ENCODE measurements around the gene POLR2F. TPM values are rescaled to one million over a fixed set of nuclear protein-coding genes. Genes with fewer than 3 reads are reported as not detected.
"Not testable (repeated sequence)": the region's sequence is repeated elsewhere in the genome, so short reads cannot be mapped to it uniquely, and the experiment has no call there.

POLR2F gene
- total RNA-seq, 3 donors from 2014 or later, result 155 to 176 (median 163) TPM

- ATAC-seq (no peak), DNase-seq (no peak)
- H3K4me1 Mint-ChIP-seq (ENCODE audit: low read depth), result peaks cover 34% of the 10 kb centered on the region
- H3K4me3 Mint-ChIP-seq, result peak overlapping the region; percentile 94
- no peaks in the 10 kb centered on the region for H3K9me3 Mint-ChIP-seq
- peaks cover 13% of the 10 kb centered on the region for H3K27me3 Mint-ChIP-seq (ENCODE audit: low read depth)
- peaks cover 32% of the 10 kb centered on the region for H3K36me3 Mint-ChIP-seq (ENCODE audit: insufficient read depth)
These were observed 1.2 kb downstream of the POLR2F start for GRCh38 chr22:37954686-37955085.

- Mint-ChIP-seq H3K36me3 (ENCODE audit: insufficient read depth) (peaks cover 32% of the 10 kb centered on the region), H3K4me1 (ENCODE audit: low read depth) (peaks cover 34% of the 10 kb centered on the region), H3K27me3 (ENCODE audit: low read depth) (peaks cover 13% of the 10 kb centered on the region)
- ATAC-seq, H3K9me3 Mint-ChIP-seq, DNase-seq, H3K4me3 Mint-ChIP-seq: not testable (repeated sequence)
These were observed 2.4 kb downstream of the POLR2F start for GRCh38 chr22:37955825-37956397.

GRCh38 chr22:37957232-37957631 lies 3.7 kb downstream of the POLR2F start:
- DNase-seq (no peak), ATAC-seq (no peak)
- H3K27me3 Mint-ChIP-seq (ENCODE audit: low read depth), result peaks cover 6% of the 10 kb centered on the region
- H3K4me1 Mint-ChIP-seq (ENCODE audit: low read depth), result peaks cover 36% of the 10 kb centered on the region
- no peak overlapping the region for H3K4me3 Mint-ChIP-seq
- H3K36me3 Mint-ChIP-seq (ENCODE audit: insufficient read depth), result peaks cover 38% of the 10 kb centered on the region
- H3K9me3 Mint-ChIP-seq, result no peaks in the 10 kb centered on the region

- no peaks in the 10 kb centered on the region for H3K27me3 Mint-ChIP-seq (ENCODE audit: low read depth)
- peaks cover 27% of the 10 kb centered on the region for H3K4me1 Mint-ChIP-seq (ENCODE audit: low read depth)
- ATAC-seq, result no peak
- H3K9me3 Mint-ChIP-seq, result no peaks in the 10 kb centered on the region
- H3K4me3 Mint-ChIP-seq, result no peak overlapping the region
- H3K36me3 Mint-ChIP-seq (ENCODE audit: insufficient read depth), result peaks cover 43% of the 10 kb centered on the region
- DNase-seq, result no peak
These were observed 5.8 kb downstream of the POLR2F start for GRCh38 chr22:37959231-37959825.

GRCh38 chr22:37961062-37961461 lies 7.6 kb downstream of the POLR2F start:
- DNase-seq, result no peak
- H3K4me1 Mint-ChIP-seq (ENCODE audit: low read depth), result peaks cover 16% of the 10 kb centered on the region
- H3K4me3 Mint-ChIP-seq, result no peak overlapping the region
- ATAC-seq, result no peak
- H3K36me3 Mint-ChIP-seq (ENCODE audit: insufficient read depth), result peaks cover 43% of the 10 kb centered on the region
- H3K9me3 Mint-ChIP-seq, result no peaks in the 10 kb centered on the region
- H3K27me3 Mint-ChIP-seq (ENCODE audit: low read depth), result no peaks in the 10 kb centered on the region

- Mint-ChIP-seq H3K36me3 (ENCODE audit: insufficient read depth) (peaks cover 36% of the 10 kb centered on the region), H3K4me1 (ENCODE audit: low read depth) (peaks cover 2% of the 10 kb centered on the region), H3K4me3 (no peak overlapping the region), H3K9me3 (no peaks in the 10 kb centered on the region), H3K27me3 (ENCODE audit: low read depth) (no peaks in the 10 kb centered on the region)
- ATAC-seq (no peak), DNase-seq (no peak)
These were observed 12.6 kb downstream of the POLR2F start for GRCh38 chr22:37965940-37966664.

- Mint-ChIP-seq H3K9me3 (no peaks in the 10 kb centered on the region), H3K4me1 (ENCODE audit: low read depth) (no peaks in the 10 kb centered on the region), H3K27me3 (ENCODE audit: low read depth) (no peaks in the 10 kb centered on the region), H3K36me3 (ENCODE audit: insufficient read depth) (peaks cover 31% of the 10 kb centered on the region), H3K4me3 (no peak overlapping the region)
- ATAC-seq, result no peak
- DNase-seq, result no peak
These were observed 13.6 kb downstream of the POLR2F start for GRCh38 chr22:37967147-37967546.

- Mint-ChIP-seq H3K4me1 (ENCODE audit: low read depth) (no peaks in the 10 kb centered on the region), H3K36me3 (ENCODE audit: insufficient read depth) (peaks cover 29% of the 10 kb centered on the region), H3K4me3 (no peak overlapping the region), H3K9me3 (no peaks in the 10 kb centered on the region), H3K27me3 (ENCODE audit: low read depth) (no peaks in the 10 kb centered on the region)
- no peak for ATAC-seq
- DNase-seq, result no peak
These were observed 14.3 kb downstream of the POLR2F start for GRCh38 chr22:37967637-37968451.

GRCh38 chr22:37968452-37969251 lies 15.2 kb downstream of the POLR2F start:
- Mint-ChIP-seq H3K27me3 (ENCODE audit: low read depth) (no peaks in the 10 kb centered on the region), H3K4me3 (no peak overlapping the region), H3K9me3 (no peaks in the 10 kb centered on the region), H3K4me1 (ENCODE audit: low read depth) (no peaks in the 10 kb centered on the region), H3K36me3 (ENCODE audit: insufficient read depth) (peaks cover 29% of the 10 kb centered on the region)
- no peak for ATAC-seq
- DNase-seq, result no peak

- Mint-ChIP-seq H3K4me3 (no peak overlapping the region), H3K4me1 (ENCODE audit: low read depth) (no peaks in the 10 kb centered on the region), H3K27me3 (ENCODE audit: low read depth) (no peaks in the 10 kb centered on the region), H3K36me3 (ENCODE audit: insufficient read depth) (peaks cover 28% of the 10 kb centered on the region), H3K9me3 (no peaks in the 10 kb centered on the region)
- DNase-seq (no peak), ATAC-seq (no peak)
These were observed 17.4 kb downstream of the POLR2F start for GRCh38 chr22:37970864-37971263.

- H3K4me1 Mint-ChIP-seq (ENCODE audit: low read depth), result no peaks in the 10 kb centered on the region
- H3K4me3 Mint-ChIP-seq, result no peak overlapping the region
- no peaks in the 10 kb centered on the region for H3K9me3 Mint-ChIP-seq
- no peak for ATAC-seq
- peaks cover 25% of the 10 kb centered on the region for H3K36me3 Mint-ChIP-seq (ENCODE audit: insufficient read depth)
- no peak for DNase-seq
- H3K27me3 Mint-ChIP-seq (ENCODE audit: low read depth), result no peaks in the 10 kb centered on the region
These were observed 18.3 kb downstream of the POLR2F start for GRCh38 chr22:37971475-37972434.

GRCh38 chr22:37972527-37972926 lies 19.0 kb downstream of the POLR2F start:
- H3K4me3 Mint-ChIP-seq, result no peak overlapping the region
- no peaks in the 10 kb centered on the region for H3K27me3 Mint-ChIP-seq (ENCODE audit: low read depth)
- ATAC-seq, result no peak
- no peaks in the 10 kb centered on the region for H3K9me3 Mint-ChIP-seq
- H3K36me3 Mint-ChIP-seq (ENCODE audit: insufficient read depth), result peaks cover 20% of the 10 kb centered on the region
- no peak for DNase-seq
- H3K4me1 Mint-ChIP-seq (ENCODE audit: low read depth), result no peaks in the 10 kb centered on the region
